Activated CD8-positive, alpha-beta memory T cell treated with anti-CD3 and anti-CD28 coated beads for 36 hours (primary cell): Measurements from ENCODE around the gene ABAT. TPM values are rescaled to one million over a fixed set of nuclear protein-coding genes. Genes with fewer than 3 reads are reported as not detected.

Source experiments
- CTCF ChIA-PET: fragments of 350-600 bp; sonication (Branson Sonifier 250); formaldehyde crosslinking; loops from one replicate; lab custom pipeline; 2021; ENCODE audit warnings: antibody characterized with exemption; lab: Charles Lee
- POLR2A ChIA-PET: fragments of 350-600 bp; sonication (Branson Sonifier 250); formaldehyde crosslinking; loops from one replicate; lab custom pipeline; 2021; ENCODE audit warnings: antibody characterized with exemption; lab: Charles Lee
- total RNA-seq, 2 experiments: library from RNA; stranded (reverse); gene quantifications; one replicate each; pipeline ENCODE4 v1.2.3, GENCODE V29; 2021

ABAT gene
- total RNA-seq, 2 experiments from 2014 or later, result 9.8 to 10.7 TPM

DNA sequence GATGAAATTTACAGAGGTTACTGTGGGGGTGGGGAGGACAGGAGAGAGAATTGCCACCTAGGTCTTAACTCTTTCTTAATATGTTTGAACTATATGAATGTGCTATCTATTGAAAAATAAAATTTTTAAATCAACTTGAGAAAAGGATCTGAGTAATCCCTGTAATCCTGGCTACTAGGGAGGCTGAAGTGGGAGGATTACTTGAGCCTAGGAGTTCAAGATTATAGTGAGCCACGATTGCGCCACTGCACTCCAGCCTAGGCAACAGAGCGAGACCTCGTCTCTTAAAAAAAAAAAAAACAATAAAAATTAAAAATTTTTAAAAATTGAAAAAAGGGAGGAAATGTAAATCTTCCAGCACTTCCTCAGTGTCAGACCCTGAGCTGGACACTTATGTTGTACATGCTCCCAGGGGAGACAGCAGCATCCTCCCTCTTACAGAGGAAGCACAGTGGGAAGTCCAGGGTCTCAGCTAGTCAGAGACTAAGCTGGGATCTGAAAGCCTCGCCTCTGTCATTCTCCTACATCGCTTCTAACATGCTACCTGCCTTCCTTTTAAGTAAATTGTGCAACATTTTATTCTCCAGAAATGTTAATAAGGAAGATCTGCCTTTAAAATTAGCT lies 145.1 kb downstream of the ABAT start:
- CTCF ChIA-PET, result interaction anchor here (1.2 kb wide), 1 partner anchor 159 kb away, joined by 3 read pairs; no protein-coding TSS in a partner anchor
- POLR2A ChIA-PET, result no interaction called here

DNA sequence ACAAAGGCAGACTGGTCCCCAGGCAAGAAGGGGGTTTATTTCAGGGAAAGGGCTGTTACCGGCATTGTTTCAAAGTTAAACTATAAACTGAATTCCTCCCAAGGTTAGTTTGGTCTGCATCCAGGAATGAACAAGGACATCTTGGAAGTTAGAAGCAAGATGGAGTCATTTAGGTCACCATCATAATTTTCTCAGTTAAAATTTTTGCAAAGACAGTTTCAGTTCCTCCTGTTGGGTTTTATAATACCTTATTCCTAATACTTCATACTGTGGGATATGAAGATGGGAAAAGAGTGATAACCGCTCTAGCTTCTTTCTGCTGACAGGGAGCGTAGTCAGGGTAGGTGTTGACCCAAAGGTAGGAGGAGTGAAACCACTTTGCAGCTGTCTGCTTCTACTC lies 148.0 kb downstream of the ABAT start:
- CTCF ChIA-PET, result interaction anchor here (0.6 kb wide), 1 partner anchor 9 kb away, joined by 3 read pairs; no protein-coding TSS in a partner anchor
- POLR2A ChIA-PET, result no interaction called here

DNA sequence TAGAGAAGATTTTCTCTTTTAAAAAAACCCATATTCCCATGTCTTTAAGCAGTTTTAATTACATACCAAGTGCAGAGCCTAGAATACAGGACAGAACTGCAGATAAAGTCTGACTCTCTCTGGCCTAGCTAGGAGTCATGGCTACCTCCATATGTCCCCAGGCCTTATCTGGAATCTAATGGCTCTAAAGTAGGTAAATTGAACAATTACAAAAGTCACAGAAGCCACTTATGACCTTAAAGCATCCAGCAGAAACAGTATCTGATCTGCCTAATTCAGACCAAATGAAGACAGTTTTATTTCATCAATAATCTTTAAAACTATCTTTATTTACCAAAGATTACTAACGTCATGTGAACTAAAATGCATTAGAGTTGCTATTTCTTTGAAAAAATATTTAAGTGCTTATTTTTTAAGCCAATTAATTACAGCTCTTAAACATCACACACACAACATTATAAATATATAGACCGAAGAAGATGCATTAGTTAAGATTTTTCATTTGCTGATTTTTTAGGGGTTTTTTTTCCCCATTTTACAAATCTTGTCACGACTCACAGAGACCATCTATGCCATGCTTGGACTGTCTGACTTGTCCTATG lies 152.0 kb downstream of the ABAT start:
- ChIA-PET CTCF (no interaction called here), POLR2A (no interaction called here)

DNA sequence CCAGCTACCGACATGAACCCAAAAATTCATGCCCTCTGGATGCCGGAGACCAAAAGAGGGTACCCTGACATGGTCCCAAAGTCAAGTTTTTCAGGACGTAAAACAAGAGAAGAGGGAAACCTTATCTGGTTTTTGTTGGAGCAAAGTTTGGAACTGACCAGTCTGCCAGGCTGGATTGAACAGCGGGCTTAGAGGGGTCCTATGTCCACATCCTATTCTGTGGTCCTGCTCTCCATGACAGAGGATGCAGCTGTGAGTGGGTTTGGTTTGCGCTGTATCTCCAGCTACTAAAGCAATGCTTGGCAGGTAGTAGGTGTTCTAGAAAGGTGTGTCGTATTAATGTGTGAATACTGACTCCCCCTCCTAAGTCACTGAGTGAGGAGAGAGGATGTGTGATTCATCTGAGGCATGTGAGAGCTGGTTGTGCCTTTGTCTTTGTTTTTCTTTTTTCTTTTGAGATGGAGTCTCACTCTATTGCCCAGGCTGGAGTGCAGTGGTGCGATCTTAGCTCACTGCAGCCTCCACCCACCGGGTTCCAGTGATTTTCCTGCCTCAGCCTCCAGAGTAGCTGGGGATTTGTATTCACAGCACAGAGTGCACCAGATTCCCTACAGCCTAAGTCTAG lies 154.2 kb downstream of the ABAT start:
- POLR2A ChIA-PET, result no interaction called here
- CTCF ChIA-PET, result no interaction called here

DNA sequence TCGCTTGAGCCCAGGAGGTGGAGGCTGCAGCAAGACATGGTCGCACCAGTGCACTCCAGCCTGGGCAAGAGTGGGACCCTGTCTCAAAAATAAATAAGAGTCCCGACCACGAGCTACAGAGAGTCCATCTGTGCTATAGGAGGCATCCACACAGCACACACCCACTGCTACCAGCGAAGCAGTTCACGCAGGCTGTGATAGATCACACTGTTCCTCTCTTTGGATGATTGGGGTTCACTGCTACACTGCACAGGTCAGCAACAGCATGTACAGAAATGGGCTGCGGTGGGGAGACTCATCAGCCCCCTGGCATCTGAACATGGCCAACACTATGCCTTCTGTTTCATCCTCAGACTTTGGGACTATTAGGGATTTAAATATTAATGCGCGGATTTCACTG lies 157.0 kb downstream of the ABAT start:
- ChIA-PET POLR2A (no interaction called here), CTCF (no interaction called here)

DNA sequence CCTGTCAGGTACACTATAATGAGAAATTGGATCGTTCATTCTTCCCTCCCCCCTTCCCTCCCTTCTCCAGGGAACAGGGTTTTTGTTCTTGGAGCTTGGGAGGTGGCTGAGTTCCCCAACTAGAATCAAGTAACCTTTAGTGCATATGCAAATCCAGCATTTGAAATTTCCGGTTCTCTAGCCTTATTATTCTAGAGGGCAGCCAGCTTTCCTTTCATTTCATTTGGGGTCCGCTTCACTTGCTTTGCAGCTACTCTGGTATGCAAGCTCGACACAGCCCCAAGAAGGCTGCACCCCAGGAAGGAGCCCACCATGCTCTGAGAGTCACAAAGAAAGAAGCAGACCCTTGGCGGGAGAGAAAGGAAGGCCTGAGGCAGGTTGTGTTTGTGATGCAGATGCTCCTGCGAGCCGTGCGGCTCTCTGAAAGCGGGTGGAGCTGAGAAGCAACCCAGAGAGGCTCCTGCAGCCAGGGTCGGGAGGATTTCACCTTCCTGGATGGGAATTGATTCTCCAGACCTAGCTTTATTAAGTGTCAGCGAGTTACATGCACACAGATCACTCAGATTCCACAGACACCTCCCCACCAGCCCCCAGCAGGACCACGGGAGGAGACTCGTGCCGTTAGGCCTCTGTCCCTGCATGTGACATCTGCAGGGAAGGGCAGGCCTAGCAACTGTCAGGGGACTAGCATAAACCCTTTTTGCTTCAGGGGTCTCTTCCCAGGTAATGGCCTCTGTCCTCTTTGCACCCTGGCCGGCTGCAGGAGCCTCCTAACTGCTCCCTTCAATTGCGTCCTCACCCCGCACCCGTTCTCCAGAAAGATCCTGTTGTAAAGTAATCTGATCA lies 157.7 kb downstream of the ABAT start:
- POLR2A ChIA-PET, result no interaction called here
- CTCF ChIA-PET, result no interaction called here

DNA sequence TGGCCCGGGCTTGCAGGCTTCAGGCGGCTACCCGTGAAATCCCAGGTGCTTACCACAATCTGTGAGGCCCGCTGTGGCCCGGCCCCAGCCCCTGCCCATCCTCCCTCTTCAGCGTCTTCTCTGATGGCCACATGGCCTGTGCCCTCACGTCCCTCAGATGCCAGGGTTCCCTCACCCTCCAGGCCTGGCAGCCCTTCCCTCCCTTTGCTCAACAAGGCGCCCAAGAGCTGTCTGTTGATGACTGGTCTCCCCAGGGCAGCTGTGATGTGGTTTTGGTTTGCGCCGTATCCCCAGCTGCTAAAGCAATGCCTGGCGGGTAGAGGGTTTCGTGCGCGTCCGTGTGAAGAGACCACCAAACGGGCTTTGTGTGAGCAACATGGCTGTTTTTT lies 158.3 kb downstream of the ABAT start:
- ChIA-PET POLR2A (no interaction called here), CTCF (no interaction called here)

Other genes starting within 250 kb of the ABAT start
- not detected for gene TMEM114, start 84.1 kb upstream of the ABAT start, total RNA-seq
- gene METTL22, start 52.9 kb upstream of the ABAT start, total RNA-seq, result 10 to 100 TPM; 26.2 to 27.2 TPM
- 10 to 100 TPM; 15.9 to 16.8 TPM for gene TMEM186, start 123.0 kb downstream of the ABAT start, total RNA-seq
- 10 to 100 TPM; 54.6 to 56.4 TPM for gene PMM2, start 123.2 kb downstream of the ABAT start, total RNA-seq
- 10 to 100 TPM; 62.6 to 68.4 TPM for gene CARHSP1, start 194.4 kb downstream of the ABAT start, total RNA-seq
- gene LITAFD, start 207.7 kb downstream of the ABAT start, total RNA-seq, result not detected